SK-N-SH (cell line): ENCODE measurements around the gene ERN1.

Experiments used
- CTCF ChIP-seq: fragments of 200-600 bp; sonication (generic); IDR thresholded peaks from 2 replicates; pipeline ENCODE4 v1.6.1; 2017; ENCODE audit warnings: antibody characterized with exemption, mild to moderate bottlenecking, moderate library complexity
- ELF1 ChIP-seq: IDR thresholded peaks from 2 replicates; pipeline ENCODE4 v1.4.0; 2012
- EZH2phosphoT487 ChIP-seq: fragments of 200-600 bp; sonication (generic); IDR thresholded peaks from 2 replicates; pipeline ENCODE4 v1.6.1; 2017; ENCODE audit warnings: low read depth, mixed run types, mild to moderate bottlenecking, antibody characterized with exemption, moderate library complexity, borderline replicate concordance
- FOXM1 ChIP-seq: IDR thresholded peaks from 2 replicates; pipeline ENCODE4 v1.4.0; 2012; ENCODE audit warnings: low read depth, mild to moderate bottlenecking
- POLR2AphosphoS5 ChIP-seq: IDR thresholded peaks from 2 replicates; pipeline ENCODE4 v1.6.1; 2012; ENCODE audit warnings: low read depth, low read length
- RCOR1 ChIP-seq: fragments of 150-350 bp; IDR thresholded peaks from 2 replicates; pipeline ENCODE4 v1.6.1; 2017; ENCODE audit warnings: antibody characterized with exemption, low read length

GRCh38 chr17:64028874-64029464, 101.0 kb downstream of the ERN1 start:
- TF ChIP-seq EZH2phosphoT487 (no peak), CTCF (peak; percentile 97), ELF1 (no peak), RCOR1 (no peak), POLR2AphosphoS5 (no peak), FOXM1 (no peak)
